Inflammatory macrophage treated with lipopolysaccharide for 1 hour (primary cell): ENCODE data around the gene IZUMO4.
"Not testable (repeated sequence)": the region's sequence is repeated elsewhere in the genome, so short reads cannot be mapped to it uniquely, and the experiment has no call there.

Source experiments
- DNase-seq, 2 donors: peaks; one replicate each; pipeline ENCODE4 v3.0.0-alpha.2; 2020 to 2022

IZUMO4 gene

GRCh38 chr19:2129022-2129421, 32.3 kb downstream of the IZUMO4 start:
- no peak for DNase-seq

DNA sequence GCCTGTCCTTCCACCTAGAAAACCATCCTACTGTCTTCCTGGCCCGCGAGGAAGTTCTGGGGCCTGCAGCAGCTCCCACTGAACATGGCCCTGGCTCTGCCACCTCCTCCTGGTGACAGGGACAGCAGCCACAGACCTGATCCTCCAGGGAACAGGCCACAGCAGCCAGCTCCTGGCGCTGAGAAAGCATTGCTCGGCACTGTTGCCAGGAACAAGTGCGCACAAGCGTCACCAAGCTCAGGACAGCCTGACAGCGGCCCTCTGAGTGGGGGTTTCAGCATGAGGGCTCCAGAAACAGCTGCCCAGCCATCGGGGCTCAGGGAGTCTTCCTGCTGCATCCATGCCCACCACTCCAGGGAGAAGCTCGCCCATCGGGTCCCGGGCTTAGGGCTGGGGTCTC, 32.8 kb downstream of the IZUMO4 start:
- no peak for DNase-seq

DNA sequence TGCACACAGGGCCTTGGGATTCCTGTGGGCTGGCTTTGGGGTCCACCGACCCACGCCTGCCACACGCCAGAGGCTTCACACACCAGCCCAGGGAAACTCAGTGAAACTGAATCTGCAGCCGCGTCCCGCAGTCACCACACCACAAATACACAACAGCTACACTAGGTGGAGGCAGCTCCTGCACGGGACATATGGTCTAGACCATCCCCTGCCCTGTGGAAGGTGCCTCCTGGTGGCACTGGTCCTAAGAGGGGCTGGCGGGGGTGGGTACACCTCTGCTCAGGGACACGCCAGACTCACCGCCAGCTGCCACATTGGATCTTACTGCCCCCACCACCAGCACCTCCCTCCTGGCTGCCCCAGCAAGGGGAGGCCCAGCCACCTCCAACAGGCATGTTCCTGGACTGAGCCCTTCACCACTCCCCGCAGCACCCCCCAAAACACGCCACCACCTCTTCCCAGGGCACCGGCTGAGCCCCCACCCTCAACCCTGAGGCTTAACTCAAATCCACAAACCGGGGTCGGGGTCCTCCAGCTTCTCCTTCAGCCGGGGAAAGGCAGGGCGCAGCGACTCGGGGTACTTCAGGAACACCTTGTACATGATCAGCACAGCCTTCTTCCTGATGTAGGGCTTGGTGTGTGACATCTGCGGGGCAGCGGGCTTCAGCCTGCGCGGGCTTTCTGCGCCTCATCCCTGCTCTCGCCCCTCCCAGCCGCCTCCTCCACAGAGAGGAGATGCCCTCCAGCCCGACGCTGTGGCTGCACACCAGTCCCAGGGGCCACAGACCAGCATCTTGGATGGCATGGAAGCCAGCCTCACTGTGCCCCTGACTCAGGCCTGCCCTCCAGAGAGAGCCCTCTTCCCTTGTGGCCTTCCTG, 33.4 kb downstream of the IZUMO4 start:
- no peak for DNase-seq

DNA sequence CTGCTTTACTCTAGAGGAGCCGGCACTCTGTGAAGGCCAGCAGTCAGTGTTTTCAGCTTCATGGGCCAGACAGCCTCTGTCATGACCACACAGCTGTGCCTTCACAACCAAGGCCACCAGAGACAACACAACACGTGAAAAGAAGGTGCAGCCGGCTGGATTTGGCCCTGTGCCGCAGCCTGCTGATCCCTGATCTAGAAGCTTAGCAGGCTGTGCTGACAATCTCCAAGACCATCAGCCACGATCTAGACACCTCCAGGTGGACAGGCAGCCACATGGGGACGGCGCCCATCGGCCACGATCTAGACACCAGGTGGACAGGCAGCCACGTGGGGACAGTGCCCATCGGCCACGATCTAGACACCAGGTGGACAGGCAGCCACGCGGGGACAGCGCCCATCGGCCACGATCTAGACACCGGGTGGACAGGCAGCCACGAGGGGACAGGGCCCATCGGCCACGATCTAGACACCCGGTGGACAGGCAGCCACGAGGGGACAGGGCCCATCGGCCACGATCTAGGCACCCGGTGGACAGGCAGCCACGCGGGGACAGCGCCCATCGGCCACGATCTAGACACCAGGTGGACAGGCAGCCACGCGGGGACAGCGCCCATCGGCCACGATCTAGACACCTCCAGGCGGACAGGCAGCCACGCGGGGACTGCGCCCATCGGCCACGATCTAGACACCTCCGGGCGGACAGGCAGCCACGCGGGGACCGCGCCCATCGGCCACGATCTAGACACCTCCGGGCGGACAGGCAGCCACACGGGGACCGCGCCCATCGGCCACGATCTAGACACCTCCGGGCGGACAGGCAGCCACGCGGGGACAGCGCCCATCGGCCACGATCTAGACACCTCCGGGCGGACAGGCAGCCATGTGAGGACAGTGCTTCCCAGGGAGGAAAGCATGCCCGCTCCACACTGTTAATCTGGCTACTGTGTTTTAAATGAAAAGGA, 34.6 kb downstream of the IZUMO4 start:
- not testable (repeated sequence) for DNase-seq

GRCh38 chr19:2132191-2132590, 35.5 kb downstream of the IZUMO4 start:
- DNase-seq = no peak

- no peak for DNase-seq
Observed at GRCh38 chr19:2132731-2133490, 36.2 kb downstream of the IZUMO4 start.

DNA sequence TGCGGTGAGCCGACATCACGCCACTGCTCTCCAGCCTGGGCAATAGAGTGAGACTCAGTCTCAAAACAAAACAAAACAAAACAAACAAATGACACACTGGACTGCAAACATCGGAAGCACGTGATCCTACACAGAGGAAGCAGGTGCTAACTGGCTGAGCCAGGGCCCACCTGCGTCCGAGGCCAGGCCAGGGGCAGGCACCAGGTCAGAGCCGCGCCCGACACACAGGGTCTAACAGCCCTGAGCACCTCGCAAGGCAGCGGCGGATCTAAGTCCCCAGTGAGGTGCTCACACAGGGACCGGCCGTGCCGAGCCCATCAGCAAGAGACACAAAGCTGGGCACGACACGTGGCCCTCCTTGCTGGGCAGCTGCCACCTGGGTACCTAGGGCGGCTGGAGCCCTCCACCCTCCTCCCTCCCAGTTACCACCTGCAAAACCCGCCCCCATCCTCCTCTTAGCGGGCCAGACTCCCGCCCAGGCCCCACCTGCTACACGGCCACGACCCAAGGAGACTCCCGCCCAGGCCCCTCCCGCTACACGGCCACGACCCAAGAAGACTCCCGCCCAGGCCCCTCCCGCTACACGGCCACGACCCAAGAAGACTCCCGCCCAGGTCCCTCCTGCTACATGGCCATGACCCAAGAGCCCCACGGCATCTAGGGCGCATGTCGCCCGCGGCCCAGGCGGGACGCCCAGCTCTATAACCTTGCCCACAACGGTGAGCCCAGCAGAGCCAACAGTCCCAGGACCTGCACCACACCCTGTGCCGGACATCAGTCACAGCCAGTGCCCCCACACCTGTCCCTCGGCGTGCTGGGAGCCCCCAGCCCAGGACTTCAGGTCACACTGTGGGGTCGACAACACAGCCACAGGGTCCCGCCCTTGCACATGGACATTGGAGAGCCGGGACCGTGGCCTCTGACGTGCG, 39.0 kb downstream of the IZUMO4 start:
- DNase-seq = no peak

DNA sequence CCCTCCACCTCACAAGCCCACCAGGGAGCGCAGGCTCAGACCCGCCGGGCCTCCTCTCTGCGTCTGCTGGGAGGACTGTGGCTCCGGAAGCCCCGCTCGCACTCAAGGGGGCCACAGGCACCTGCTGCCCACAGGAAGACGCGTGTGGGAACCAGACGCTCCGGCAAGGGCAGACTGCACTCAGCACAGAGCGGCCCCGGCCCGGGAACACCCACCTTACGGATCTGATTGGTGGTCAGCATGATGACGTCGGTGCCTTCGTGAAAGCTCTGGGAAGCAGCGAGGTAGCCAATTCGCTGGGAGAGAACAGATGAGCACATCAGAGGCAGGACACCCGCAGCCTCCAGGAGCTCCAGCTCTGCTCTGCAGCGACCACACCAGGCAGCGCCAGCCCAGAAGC, 40.1 kb downstream of the IZUMO4 start:
- DNase-seq = no peak

DNA sequence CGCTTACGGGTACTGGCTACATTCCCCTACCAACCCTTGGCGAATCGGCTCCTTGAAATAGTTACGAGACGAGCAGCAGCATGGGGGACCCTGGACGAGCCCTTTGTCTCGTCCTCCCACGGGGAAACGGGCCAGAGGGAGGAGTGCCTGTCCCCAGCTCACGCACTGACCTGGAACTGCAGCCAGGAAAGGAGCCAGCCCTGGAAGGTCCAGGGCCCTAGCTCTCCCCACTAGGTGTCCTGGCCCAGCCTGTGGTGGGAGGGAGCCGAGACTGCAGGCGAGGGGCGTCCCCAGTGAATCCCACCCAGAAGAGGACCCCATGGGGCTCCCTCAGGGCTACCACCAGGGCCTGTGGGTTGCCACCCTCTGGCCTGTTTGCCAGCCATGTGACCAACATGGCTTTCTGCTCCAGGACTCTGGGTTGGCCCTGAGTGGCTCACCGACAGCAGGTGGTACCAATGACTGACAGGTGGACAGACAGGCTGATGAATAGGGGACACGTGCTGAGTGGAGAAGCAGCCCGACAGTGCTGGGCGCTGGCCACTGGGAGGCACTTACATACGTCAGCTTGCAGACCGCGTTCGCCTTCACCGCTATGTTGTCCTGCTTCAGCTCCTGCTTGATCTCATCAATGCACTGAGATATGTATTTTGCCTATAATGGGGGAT, 41.5 kb downstream of the IZUMO4 start:
- DNase-seq = no peak

- DNase-seq = no peak
Observed at GRCh38 chr19:2139385-2140137, 42.8 kb downstream of the IZUMO4 start.

DNA sequence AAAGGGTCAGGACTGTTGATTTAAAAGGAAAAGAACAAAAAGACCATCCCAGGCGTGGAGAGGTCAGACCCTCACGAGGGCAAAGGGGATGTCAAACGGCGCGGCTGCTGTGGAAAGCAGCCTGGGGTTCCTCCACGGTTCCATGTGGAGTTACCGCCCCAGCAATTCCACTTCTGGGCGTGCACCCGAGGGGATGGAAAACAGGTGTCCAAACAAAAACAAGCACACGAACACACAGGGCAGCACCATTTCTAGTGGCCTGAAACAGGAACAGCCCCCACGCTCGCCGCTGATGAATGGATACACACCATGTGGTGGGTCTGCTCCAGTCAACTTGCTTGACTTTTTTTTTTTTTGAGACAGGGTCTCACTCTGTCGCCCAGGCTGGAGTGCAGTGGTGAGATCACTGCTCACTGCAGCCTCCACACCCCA, 43.4 kb downstream of the IZUMO4 start:
- no peak for DNase-seq

- no peak for DNase-seq
Observed at GRCh38 chr19:2142173-2142829, 45.6 kb downstream of the IZUMO4 start.

- no peak for DNase-seq
Observed at GRCh38 chr19:2144190-2144589, 47.5 kb downstream of the IZUMO4 start.

GRCh38 chr19:2145831-2146241, 49.1 kb downstream of the IZUMO4 start:
- no peak for DNase-seq

- no peak for DNase-seq
Observed at GRCh38 chr19:2148482-2149135, 51.9 kb downstream of the IZUMO4 start.
